KMS-11 (cell line): ENCODE measurements around the gene KCTD11.
A peak's percentile ranks its signal among the peaks of the same experiment; 100 is the strongest.

Experiments used
- H2AFZ ChIP-seq: fragments of 200-600 bp; sonication (generic); 2 replicates; pipeline ENCODE4 v1.6.1; 2016; ENCODE audit warnings: antibody characterized with exemption, mixed run types, low read depth
- H3K27ac ChIP-seq: fragments of 200-600 bp; sonication (generic); 2 replicates; pipeline ENCODE4 v1.6.1; 2016; ENCODE audit warnings: mild to moderate bottlenecking, mixed run types
- H3K27me3 ChIP-seq: fragments of 200-600 bp; sonication (generic); 2 replicates; pipeline ENCODE4 v1.6.1; 2017; ENCODE audit warnings: mild to moderate bottlenecking, low read depth, mixed run types, moderate library complexity; ENCODE audit not compliant: insufficient read depth
- H3K36me3 ChIP-seq: fragments of 200-600 bp; sonication (generic); 2 replicates; pipeline ENCODE4 v1.6.1; 2017; ENCODE audit warnings: mild to moderate bottlenecking, mixed run types; ENCODE audit not compliant: insufficient read depth
- H3K4me1 ChIP-seq: fragments of 200-600 bp; sonication (generic); 2 replicates; pipeline ENCODE4 v1.6.1; 2016; ENCODE audit warnings: mild to moderate bottlenecking, low read depth, mixed run types; ENCODE audit not compliant: poor library complexity, severe bottlenecking
- H3K4me2 ChIP-seq: fragments of 200-600 bp; sonication (generic); 2 replicates; pipeline ENCODE4 v1.7.0; 2016; ENCODE audit warnings: mild to moderate bottlenecking, mixed run types
- H3K4me3 ChIP-seq: fragments of 200-600 bp; sonication (generic); IDR thresholded peaks from 2 replicates; pipeline ENCODE4 v1.6.1; 2017; ENCODE audit warnings: low read depth, low read length, mixed read lengths; ENCODE audit not compliant: insufficient read depth
- H3K79me2 ChIP-seq: fragments of 200-600 bp; sonication (generic); 2 replicates; pipeline ENCODE4 v1.6.1; 2016; ENCODE audit warnings: low read depth, mixed run types; ENCODE audit not compliant: insufficient read depth
- H3K9ac ChIP-seq: fragments of 200-600 bp; sonication (generic); 2 replicates; pipeline ENCODE4 v1.6.1; 2016; ENCODE audit warnings: mild to moderate bottlenecking, mixed run types
- H4K20me1 ChIP-seq: fragments of 200-600 bp; sonication (generic); 2 replicates; pipeline ENCODE4 v1.6.1; 2016; ENCODE audit warnings: mild to moderate bottlenecking, mixed run types; ENCODE audit not compliant: insufficient read depth
- CTCF ChIP-seq: fragments of 200-600 bp; sonication (generic); conservative IDR thresholded peaks from 2 replicates; pipeline ENCODE4 v1.6.1; 2017; ENCODE audit warnings: low read depth, mild to moderate bottlenecking, antibody characterized with exemption, low read length, moderate library complexity, mixed read lengths

KCTD11 gene

GRCh38 chr17:7383742-7384488, 32.0 kb downstream of the KCTD11 start:
- no peak for TF ChIP-seq CTCF
- 0 out of 2 replicates have a peak overlapping the region, but pooled peaks have one; percentile 21 for H3K4me2 ChIP-seq
- H3K27me3 ChIP-seq: no peaks in the 10 kb centered on the region
- H3K36me3 ChIP-seq: no peaks in the 10 kb centered on the region
- no peak overlapping the region for H3K4me3 ChIP-seq
- H3K4me1 ChIP-seq: no peaks in the 10 kb centered on the region
- no peak overlapping the region for H3K27ac ChIP-seq
- H3K79me2 ChIP-seq: no peaks in the 10 kb centered on the region
- no peaks in the 10 kb centered on the region for H4K20me1 ChIP-seq
- peak overlapping the region; percentile 27; the same call in 1 of the 2 replicates for H3K9ac ChIP-seq
- H2AFZ ChIP-seq: no peak overlapping the region

DNA sequence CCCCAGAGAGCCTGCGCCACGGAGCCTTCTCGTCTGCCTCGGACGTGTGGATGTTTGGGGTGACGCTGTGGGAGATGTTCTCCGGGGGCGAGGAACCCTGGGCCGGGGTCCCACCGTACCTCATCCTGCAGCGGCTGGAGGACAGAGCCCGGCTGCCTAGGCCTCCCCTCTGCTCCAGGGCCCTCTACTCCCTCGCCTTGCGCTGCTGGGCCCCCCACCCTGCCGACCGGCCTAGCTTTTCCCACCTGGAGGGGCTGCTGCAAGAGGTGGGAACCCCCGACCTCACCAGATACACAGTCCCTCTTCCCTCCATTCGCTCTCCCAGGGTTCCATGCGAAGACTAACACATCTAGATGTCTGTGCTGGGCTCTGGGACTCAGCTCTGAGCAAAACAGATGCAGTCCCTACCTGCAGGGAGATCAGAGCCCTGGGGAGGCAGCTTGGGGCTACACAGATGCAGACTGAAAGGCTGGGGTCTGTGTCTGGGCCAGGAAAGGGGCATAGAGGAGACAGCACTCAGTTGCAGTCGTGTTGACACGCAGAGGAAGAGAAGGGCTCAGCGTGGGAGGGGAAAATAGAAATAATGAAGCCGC, 32.6 kb downstream of the KCTD11 start:
- no peak for TF ChIP-seq CTCF
- Histone ChIP-seq H3K27me3 (no peaks in the 10 kb centered on the region), H3K9ac (peak overlapping the region; percentile 27; the same call in 1 of the 2 replicates), H3K36me3 (no peaks in the 10 kb centered on the region), H3K4me2 (peak overlapping the region; percentile 21; the same call in 1 of the 2 replicates), H3K27ac (no peak overlapping the region), H3K4me1 (no peaks in the 10 kb centered on the region), H3K79me2 (no peaks in the 10 kb centered on the region), H2AFZ (no peak overlapping the region), H4K20me1 (no peaks in the 10 kb centered on the region), H3K4me3 (no peak overlapping the region)

DNA sequence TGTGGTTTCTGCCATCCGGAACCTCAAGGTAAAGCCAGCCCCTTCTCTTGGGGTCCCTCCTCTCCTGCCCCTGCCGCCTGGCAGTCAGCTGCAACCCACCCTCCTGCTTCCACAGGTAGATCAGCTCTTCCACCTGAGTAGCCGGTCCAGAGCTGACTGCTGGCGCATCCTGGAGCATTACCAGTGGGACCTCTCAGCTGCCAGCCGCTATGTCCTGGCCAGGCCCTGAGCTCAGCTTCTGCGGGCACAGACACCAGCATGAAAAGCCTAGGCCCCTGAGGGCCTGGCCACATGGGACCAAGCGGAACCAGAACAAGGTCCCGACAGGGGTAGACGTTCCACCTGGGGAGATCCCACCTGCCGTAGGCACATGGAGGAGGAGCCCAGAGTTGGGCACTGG, 36.9 kb downstream of the KCTD11 start:
- Histone ChIP-seq H3K27me3 (no peaks in the 10 kb centered on the region), H2AFZ (no peak overlapping the region), H3K79me2 (no peaks in the 10 kb centered on the region), H3K4me1 (no peaks in the 10 kb centered on the region), H3K9ac (no peak overlapping the region), H3K36me3 (no peaks in the 10 kb centered on the region), H4K20me1 (no peaks in the 10 kb centered on the region), H3K4me3 (no peak overlapping the region), H3K4me2 (no peak overlapping the region), H3K27ac (no peak overlapping the region)
- no peak for TF ChIP-seq CTCF

DNA sequence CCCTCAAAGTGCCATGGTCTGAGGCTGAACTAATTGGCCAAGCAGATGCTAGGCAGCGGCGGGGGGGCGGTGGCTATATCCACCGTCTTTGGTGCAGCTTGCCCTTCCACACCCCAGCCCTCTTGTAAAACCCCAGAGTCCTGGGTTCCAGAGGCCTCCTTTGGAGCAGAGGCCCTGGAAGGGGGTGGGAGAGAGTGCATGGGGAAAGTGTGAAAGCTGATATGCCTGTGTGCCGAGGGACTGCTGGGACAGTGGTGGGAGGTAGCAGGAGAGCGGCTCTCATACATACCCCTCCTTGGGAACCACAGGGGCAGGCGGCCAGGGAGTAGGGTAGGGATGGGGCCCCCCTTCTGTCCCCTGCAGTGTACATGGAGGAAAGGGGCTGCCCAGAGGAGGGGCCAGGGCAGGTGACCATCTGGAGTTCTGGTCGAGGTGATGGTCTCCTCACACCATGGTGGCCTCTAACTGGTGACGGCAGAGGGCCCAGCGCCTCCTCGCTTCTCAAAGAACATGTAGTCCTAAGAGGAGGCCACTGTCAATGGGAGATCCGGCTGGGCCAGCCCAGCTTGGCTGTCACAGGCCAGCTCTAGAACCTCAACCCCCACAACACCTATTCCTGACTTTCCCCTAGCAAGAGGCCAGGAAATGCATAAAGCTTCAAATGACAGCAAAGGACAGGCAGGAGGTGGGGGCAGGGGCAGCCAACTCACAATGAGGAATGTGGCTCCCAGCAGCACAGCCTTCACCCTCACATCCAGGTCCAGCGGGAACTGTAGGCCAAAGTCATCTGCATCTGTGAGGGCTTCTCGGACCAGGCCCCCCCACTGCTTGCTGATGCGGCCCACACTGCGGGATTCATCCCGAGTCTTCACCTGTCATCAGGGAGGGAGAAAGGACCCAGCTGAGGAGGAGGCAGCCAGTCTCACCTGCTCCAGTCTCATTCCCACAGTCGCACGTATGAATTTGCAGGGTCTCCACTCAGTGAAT, 38.3 kb downstream of the KCTD11 start:
- no peak for TF ChIP-seq CTCF
- no peak overlapping the region for H3K27ac ChIP-seq
- H3K79me2 ChIP-seq: no peaks in the 10 kb centered on the region
- no peaks in the 10 kb centered on the region for H4K20me1 ChIP-seq
- H3K4me2 ChIP-seq: no peak overlapping the region
- no peaks in the 10 kb centered on the region for H3K27me3 ChIP-seq
- no peak overlapping the region for H2AFZ ChIP-seq
- H3K9ac ChIP-seq: no peak overlapping the region
- H3K4me1 ChIP-seq: no peaks in the 10 kb centered on the region
- no peak overlapping the region for H3K4me3 ChIP-seq
- no peaks in the 10 kb centered on the region for H3K36me3 ChIP-seq
